ENCODE measurements around the gene CEACAM19. TPM values are rescaled to one million over a fixed set of nuclear protein-coding genes. Genes with fewer than 3 reads are reported as not detected.

The CEACAM19 gene
- total RNA-seq, 1 experiment from 2014 or later = 3.5 TPM

DNA sequence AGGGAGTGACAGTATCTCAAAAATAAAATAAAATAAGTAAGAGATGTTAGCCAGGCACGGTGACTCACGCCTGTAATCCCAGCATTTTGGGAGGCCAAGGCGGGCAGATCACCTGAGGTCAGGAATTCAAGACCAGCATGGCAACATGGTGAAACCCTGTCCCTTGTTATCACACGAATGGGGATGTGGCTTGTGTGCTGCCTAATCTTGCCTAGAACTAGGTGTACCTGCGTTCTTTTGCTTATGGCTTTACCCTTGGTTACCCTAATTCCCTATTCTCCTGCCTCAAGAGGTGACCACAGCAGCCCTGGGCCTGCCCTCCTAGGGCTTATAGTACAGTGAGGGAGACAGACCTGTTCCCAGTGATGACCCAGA is 33.9 kb upstream of the CEACAM19 start:
- no peak overlapping the region for H2BK15ac ChIP-seq (ENCODE audit: low read depth, low read length)
- H3K9me3 ChIP-seq (ENCODE audit: control insufficient read depth, low read depth, low read length) = no peaks in the 10 kb centered on the region
- H3K79me2 ChIP-seq (ENCODE audit: insufficient read depth, low read length) = no peaks in the 10 kb centered on the region
- H3T11ph ChIP-seq (ENCODE audit: low read length) = no peak overlapping the region
- no peak overlapping the region for H3K23ac ChIP-seq (ENCODE audit: insufficient read length, low read depth, low read length)
- no peak overlapping the region for H2AK5ac ChIP-seq (ENCODE audit: insufficient read length, low read length)
- no peak for TF ChIP-seq CTCF (conservative IDR thresholded peaks at IDR 0.05)
- no peak overlapping the region for H2BK12ac ChIP-seq (ENCODE audit: insufficient read length, low read depth, low read length)
- H2AFZ ChIP-seq (ENCODE audit: low read length) = no peak overlapping the region
- no peak overlapping the region for H3K4ac ChIP-seq (ENCODE audit: low read depth, low read length)
- Mint-ChIP-seq H3K27ac (no peak overlapping the region), H3K27me3 (ENCODE audit: low read depth) (peaks cover 11% of the 10 kb centered on the region), H3K36me3 (ENCODE audit: insufficient read depth in 1 of 3, low read depth in 3 of 3) (peaks cover 0 to 12% (median 7%) of the 10 kb centered on the region in 3 experiments; a peak in 4 of 7 replicates), H3K4me1 (peaks cover 31 to 36% of the 10 kb centered on the region in 2 experiments), H3K9me3 (peaks cover 2 to 9% of the 10 kb centered on the region in 2 experiments; a peak in 3 of 5 replicates), H3K4me3 (no peak overlapping the region)
- no peaks in the 10 kb centered on the region for H3K79me1 ChIP-seq (ENCODE audit: insufficient read depth, low read depth, low read length, poor library complexity, severe bottlenecking)
- no peak overlapping the region for H3K18ac ChIP-seq (ENCODE audit: insufficient read length, low read depth, low read length)
- H4K5ac ChIP-seq (ENCODE audit: insufficient read length, low read depth, low read length) = no peak overlapping the region
- no peaks in the 10 kb centered on the region for H3K23me2 ChIP-seq (ENCODE audit: insufficient read length, low read depth, low read length, poor library complexity, severe bottlenecking)
- no peaks in the 10 kb centered on the region; the same call in 1 of the 2 replicates for H3K27me3 ChIP-seq (ENCODE audit: insufficient read depth, low read length)
- H3K56ac ChIP-seq (ENCODE audit: insufficient read length, low read depth, low read length) = no peak overlapping the region
- H2BK5ac ChIP-seq (ENCODE audit: insufficient read length, low read length) = peak overlapping the region; percentile 41
- no peak overlapping the region for H3K9ac ChIP-seq (ENCODE audit: extremely low read depth, insufficient read length, low read length)
- H2BK20ac ChIP-seq (ENCODE audit: low read depth, low read length, poor library complexity, severe bottlenecking) = no peak overlapping the region
- no peaks in the 10 kb centered on the region for H4K20me1 ChIP-seq (ENCODE audit: control insufficient read depth, insufficient read depth, insufficient read length)
- H4K91ac ChIP-seq (ENCODE audit: insufficient read length, low read depth, low read length) = no peak overlapping the region
- no peak overlapping the region for H4K8ac ChIP-seq (replicated peaks; ENCODE audit: insufficient read length, low read depth, low read length)
- no peak overlapping the region for H3K4me2 ChIP-seq (ENCODE audit: insufficient read depth, insufficient read length, low read length)
- no peak for DNase-seq
- no peak overlapping the region for H2BK120ac ChIP-seq (ENCODE audit: low read depth, low read length, poor library complexity, severe bottlenecking)
- no peak overlapping the region for H3K27ac ChIP-seq (ENCODE audit: insufficient read length, low read depth, low read length)
- H3K4me1 ChIP-seq (ENCODE audit: insufficient read depth, low read length) = no peaks in the 10 kb centered on the region; the same call in 1 of the 2 replicates
- WGBS (ENCODE audit: extremely low coverage, insufficient read length, low lambda C conversion rate) = no CpG with 5 or more reads among the region's 5 CpGs
- H3K14ac ChIP-seq (ENCODE audit: insufficient read depth, low read length) = no peak overlapping the region
